ENCODE measurements around the gene PKP4.

The PKP4 gene

GRCh38 chr2:158575051-158575635 lies 118.4 kb downstream of the PKP4 start:
- H3K36me3 ChIP-seq (ENCODE audit: insufficient read depth, low read length), result peaks cover 7% of the 10 kb centered on the region; the same call in 1 of the 2 replicates
- H3K27ac ChIP-seq (ENCODE audit: low read length), result no peak overlapping the region
- no peak for TF ChIP-seq CTCF (IDR thresholded peaks at IDR 0.05; ENCODE audit: borderline replicate concordance, extremely low read depth, low read length, poor library complexity, severe bottlenecking)
- no peak for TF ChIP-seq EZH2 (IDR thresholded peaks at IDR 0.05; ENCODE audit: borderline replicate concordance, low read depth, low read length, severe bottlenecking)
- H3K79me2 ChIP-seq (ENCODE audit: insufficient read depth, low read length), result no peaks in the 10 kb centered on the region
- H3K9me3 ChIP-seq (ENCODE audit: insufficient read depth, low read length, severe bottlenecking), result no peaks in the 10 kb centered on the region
- H3K4me1 ChIP-seq (ENCODE audit: insufficient read depth, low read length), result no peaks in the 10 kb centered on the region
- no peaks in the 10 kb centered on the region for H4K20me1 ChIP-seq (ENCODE audit: insufficient read depth, low read length)
- ATAC-seq (ENCODE audit: insufficient read depth, low read depth), result no peak
- no peak for DNase-seq
- no peak overlapping the region for H3K4me3 ChIP-seq (ENCODE audit: low read depth in 1 of 2, low read length in 2 of 2)
- H3K9ac ChIP-seq (ENCODE audit: low read depth, low read length), result no peak overlapping the region
- no peak overlapping the region for H3K4me2 ChIP-seq (ENCODE audit: insufficient read depth, low read length)
- no peak overlapping the region for H2AFZ ChIP-seq (ENCODE audit: low read depth, low read length)
- H3K27me3 ChIP-seq (ENCODE audit: insufficient read depth, low read length, poor library complexity), result no peaks in the 10 kb centered on the region

- Histone ChIP-seq H3K36me3 (ENCODE audit: insufficient read depth, low read length) (peaks cover 7% of the 10 kb centered on the region; the same call in 1 of the 2 replicates), H3K4me3 (ENCODE audit: low read depth in 1 of 2, low read length in 2 of 2) (no peak overlapping the region), H3K27me3 (ENCODE audit: insufficient read depth, low read length, poor library complexity) (no peaks in the 10 kb centered on the region), H3K9ac (ENCODE audit: low read depth, low read length) (no peak overlapping the region), H3K4me1 (ENCODE audit: insufficient read depth, low read length) (no peaks in the 10 kb centered on the region), H3K27ac (ENCODE audit: low read length) (no peak overlapping the region), H3K9me3 (ENCODE audit: insufficient read depth, low read length, severe bottlenecking) (no peaks in the 10 kb centered on the region), H3K4me2 (ENCODE audit: insufficient read depth, low read length) (no peak overlapping the region), H4K20me1 (ENCODE audit: insufficient read depth, low read length) (no peaks in the 10 kb centered on the region), H3K79me2 (ENCODE audit: insufficient read depth, low read length) (no peaks in the 10 kb centered on the region), H2AFZ (ENCODE audit: low read depth, low read length) (no peak overlapping the region)
- DNase-seq (no peak), ATAC-seq (ENCODE audit: insufficient read depth, low read depth) (no peak)
- TF ChIP-seq CTCF (IDR thresholded peaks at IDR 0.05; ENCODE audit: borderline replicate concordance, extremely low read depth, low read length, poor library complexity, severe bottlenecking) (no peak), EZH2 (IDR thresholded peaks at IDR 0.05; ENCODE audit: borderline replicate concordance, low read depth, low read length, severe bottlenecking) (no peak)
Observed at GRCh38 chr2:158577141-158577540, 120.4 kb downstream of the PKP4 start.

- Histone ChIP-seq H3K36me3 (ENCODE audit: insufficient read depth, low read length) (peaks cover 18% of the 10 kb centered on the region; the same call in 1 of the 2 replicates), H2AFZ (ENCODE audit: low read depth, low read length) (no peak overlapping the region), H3K4me1 (ENCODE audit: insufficient read depth, low read length) (no peaks in the 10 kb centered on the region), H3K9ac (ENCODE audit: low read depth, low read length) (no peak overlapping the region), H3K27ac (ENCODE audit: low read length) (no peak overlapping the region), H3K9me3 (ENCODE audit: insufficient read depth, low read length, severe bottlenecking) (no peaks in the 10 kb centered on the region), H3K79me2 (ENCODE audit: insufficient read depth, low read length) (no peaks in the 10 kb centered on the region), H3K4me2 (ENCODE audit: insufficient read depth, low read length) (no peak overlapping the region), H4K20me1 (ENCODE audit: insufficient read depth, low read length) (no peaks in the 10 kb centered on the region), H3K4me3 (ENCODE audit: low read depth in 1 of 2, low read length in 2 of 2) (no peak overlapping the region), H3K27me3 (ENCODE audit: insufficient read depth, low read length, poor library complexity) (no peaks in the 10 kb centered on the region)
- DNase-seq (no peak), ATAC-seq (ENCODE audit: insufficient read depth, low read depth) (no peak)
- TF ChIP-seq CTCF (IDR thresholded peaks at IDR 0.05; ENCODE audit: borderline replicate concordance, extremely low read depth, low read length, poor library complexity, severe bottlenecking), result no peak
- no peak for TF ChIP-seq EZH2 (IDR thresholded peaks at IDR 0.05; ENCODE audit: borderline replicate concordance, low read depth, low read length, severe bottlenecking)
Observed at GRCh38 chr2:158578703-158579330, 122.1 kb downstream of the PKP4 start.
